NCI-H146 treated with DMSO at 0.1 percent for 48 hours (cell line): ENCODE results near the gene NT5DC2.
A peak's percentile ranks its signal among the peaks of the same experiment; 100 is the strongest.

Source experiments
- DNase-seq: peaks from one replicate; lab custom pipeline; 2025; ENCODE audit not compliant: unreplicated experiment; lab: John Stamatoyannopoulos, UW

NT5DC2 gene

DNA sequence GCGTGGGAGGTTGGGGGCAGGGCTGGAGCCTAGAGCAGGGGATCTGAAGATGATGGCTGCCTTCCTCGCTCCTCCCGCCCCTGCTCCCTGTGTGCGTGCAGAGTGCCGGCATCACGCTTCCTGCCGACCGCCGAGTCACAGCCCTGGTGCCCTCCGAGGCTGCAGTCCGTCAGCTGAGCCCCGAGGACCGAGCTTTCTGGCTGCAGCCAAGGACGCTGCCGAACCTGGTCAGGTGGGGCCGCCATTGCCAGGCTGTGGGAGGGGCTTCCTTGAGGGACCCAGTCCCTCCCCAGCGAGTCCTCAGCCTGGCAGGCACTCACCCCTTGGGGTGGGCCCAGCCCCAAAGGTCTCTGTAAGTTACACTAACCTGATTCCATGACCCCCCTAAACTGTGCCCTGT is 20.9 kb downstream of the NT5DC2 start:
- DNase-seq = no peak

DNA sequence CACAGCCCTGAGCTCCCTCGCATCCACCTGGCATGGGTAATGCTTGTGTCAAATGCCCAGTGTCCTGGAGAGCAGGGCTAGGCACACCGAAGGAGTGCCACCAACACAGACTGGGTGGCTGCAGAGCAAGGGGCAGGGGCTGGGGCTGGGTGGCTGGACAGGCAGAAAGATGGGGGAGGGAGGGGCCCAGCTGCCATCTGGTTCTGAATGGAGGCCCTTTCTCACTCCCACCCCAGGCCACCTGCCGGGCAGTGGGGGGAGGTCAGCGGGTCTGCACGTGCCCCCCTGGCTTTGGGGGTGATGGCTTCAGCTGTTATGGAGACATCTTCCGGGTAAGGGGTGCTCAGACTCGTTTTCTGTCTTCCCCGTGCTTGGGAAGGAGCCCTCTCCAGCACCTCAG is 21.6 kb downstream of the NT5DC2 start:
- no peak for DNase-seq

DNA sequence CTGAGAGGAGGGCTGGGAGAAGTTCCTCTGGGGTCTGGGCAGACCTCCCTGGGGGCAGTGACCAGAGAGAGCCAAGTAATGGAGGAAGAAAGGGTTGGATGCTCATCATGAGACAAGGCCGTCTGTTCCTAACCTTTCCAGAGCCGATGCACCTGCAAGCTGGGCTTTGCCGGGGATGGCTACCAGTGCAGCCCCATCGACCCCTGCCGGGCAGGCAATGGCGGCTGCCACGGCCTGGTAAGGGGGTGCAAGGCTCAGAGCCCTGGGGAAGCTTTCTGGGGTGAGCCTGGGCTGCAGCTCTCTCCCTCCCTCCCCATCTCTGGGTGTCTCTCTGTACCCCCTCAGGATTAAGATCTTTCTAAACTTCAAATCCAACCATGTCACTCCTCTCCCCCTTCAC is 22.1 kb downstream of the NT5DC2 start:
- no peak for DNase-seq

DNA sequence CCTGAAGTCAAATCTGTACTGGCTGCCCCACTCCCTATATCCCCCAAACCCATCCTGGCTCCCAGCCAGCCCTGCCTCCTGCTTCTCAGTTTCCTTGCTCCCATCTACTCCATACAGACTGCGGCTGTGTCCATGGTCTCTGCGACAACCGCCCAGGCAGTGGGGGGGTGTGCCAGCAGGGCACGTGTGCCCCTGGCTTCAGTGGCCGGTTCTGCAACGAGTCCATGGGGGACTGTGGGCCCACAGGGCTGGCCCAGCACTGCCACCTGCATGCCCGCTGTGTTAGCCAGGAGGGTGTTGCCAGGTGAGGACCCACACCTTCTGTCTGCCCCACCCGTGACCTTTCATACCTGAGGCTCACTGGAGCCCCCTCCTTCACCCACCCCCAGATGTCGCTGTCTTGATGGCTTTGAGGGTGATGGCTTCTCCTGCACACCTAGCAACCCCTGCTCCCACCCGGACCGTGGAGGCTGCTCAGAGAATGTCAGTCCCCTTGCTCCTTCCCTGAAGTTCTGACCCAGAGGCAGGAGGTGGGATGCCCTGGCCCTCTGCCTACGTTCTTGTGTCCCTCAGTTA is 23.8 kb downstream of the NT5DC2 start:
- DNase-seq = no peak

DNA sequence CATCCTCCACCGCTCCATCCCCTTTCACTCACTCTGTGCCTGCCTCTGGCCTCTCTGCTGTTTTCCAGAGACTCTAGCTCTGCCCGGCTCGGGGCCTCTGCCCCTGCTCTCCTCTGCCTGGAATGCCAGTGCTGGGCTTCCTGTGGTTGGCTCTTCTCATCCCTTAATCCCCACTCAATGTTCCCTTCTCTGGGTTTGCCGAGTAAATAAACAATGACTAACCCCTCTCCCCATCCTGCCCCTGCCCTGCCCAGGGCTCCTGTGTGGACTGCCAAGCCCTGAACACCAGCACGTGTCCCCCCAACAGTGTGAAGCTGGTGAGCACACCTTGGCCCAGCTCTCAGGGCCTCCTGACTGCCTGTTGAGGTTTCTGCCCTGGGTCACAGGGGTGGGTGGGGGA is 26.3 kb downstream of the NT5DC2 start:
- DNase-seq = no peak

DNA sequence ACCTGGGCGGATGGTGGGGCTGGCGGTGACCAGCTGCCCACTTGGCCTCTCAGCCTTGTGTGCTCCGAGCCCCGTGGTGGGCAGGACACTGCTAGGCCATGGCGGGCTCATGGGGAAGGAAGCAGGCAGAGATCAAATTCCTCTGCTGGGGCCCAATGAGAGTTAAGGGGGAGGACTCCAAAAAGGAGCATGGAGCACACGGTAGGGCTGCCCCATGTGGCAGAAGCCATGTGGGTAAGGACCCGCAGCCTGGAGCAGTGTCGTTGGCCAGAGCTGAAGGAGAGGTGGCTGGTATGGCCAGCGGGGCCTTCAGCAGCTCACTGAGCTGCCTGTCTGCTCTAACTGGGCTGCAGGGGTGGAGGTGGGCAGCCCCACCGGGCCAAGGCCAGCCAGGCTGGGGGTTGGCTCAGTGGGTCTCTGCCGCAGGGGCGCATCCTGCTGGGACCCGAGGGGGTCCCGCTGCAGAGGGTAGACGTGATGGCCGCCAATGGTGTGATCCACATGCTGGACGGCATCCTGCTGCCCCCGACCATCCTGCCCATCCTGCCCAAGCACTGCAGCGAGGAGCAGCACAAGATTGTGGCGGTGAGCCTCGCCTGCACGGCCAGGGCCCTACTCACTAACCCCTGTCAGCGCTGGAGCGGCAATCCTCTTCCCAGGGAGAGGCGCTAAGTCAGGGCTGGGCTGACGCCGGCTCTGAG is 27.2 kb downstream of the NT5DC2 start:
- DNase-seq = no peak

DNA sequence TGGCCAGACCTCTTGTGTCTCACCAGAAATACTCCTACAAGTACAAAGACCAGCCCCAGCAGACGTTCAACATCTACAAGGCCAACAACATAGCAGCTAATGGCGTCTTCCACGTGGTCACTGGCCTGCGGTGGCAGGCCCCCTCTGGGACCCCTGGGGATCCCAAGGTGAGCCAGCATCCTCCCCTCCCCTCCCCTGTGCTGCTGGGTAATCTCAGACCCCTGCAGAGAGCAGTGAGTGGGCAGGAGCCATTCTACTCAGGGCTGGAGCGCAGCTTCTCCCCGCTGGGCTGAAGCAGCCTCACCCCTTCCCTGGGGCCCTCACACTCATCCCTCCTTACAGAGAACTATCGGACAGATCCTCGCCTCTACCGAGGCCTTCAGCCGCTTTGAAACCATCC is 28.7 kb downstream of the NT5DC2 start:
- DNase-seq = no peak

DNA sequence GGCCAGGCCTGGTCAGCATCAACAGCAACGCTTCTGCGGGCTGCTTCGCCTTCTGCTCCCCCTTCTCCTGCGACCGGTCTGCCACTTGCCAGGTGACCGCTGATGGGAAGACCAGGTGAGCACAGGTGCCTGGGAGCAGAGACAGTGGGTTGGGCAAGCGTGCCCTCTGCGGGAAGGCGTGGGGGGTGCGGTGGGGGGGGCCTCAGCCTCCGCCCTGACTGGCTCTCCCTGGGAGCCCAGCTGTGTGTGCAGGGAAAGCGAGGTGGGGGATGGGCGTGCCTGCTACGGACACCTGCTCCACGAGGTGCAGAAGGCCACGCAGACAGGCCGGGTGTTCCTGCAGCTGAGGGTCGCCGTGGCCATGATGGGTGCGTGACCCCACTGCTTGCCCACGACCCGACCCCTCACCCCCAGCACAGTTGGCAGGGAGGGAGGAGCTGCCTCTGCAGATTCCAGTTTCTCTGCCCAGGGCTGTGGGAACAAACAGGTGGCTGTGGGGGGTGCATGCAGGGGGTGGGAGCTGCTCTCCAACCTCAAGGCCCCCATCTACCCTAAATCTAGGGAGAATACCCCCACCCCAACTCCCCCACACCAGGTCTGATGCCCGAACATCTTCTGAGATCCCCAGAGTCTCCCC is 29.8 kb downstream of the NT5DC2 start:
- peak; percentile 64 for DNase-seq

DNA sequence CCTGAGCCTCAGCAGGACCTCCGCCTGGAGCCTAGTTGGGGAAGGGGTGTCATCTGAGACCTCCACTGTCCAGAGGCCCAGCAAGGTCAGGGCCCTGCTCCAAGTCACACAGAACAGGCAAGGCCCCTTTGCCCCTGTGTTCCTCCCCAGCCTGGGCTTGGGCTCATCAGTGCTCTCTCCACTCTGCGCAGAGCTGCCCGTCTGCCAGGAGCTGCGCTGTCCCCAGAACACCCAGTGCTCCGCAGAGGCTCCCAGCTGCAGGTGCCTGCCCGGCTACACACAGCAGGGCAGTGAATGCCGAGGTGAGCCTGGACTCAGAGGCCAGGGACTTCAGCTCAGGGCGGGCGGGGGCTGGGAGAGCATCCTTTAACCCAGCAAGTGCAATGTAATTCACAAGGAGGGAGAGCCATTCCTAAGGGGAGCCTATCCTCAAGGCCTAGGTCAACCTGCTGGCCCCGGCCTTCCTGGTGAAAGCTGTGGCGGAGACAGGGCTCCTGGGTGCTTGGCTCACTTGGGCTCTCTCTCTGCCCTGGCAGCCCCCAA is 30.8 kb downstream of the NT5DC2 start:
- no peak for DNase-seq

DNA sequence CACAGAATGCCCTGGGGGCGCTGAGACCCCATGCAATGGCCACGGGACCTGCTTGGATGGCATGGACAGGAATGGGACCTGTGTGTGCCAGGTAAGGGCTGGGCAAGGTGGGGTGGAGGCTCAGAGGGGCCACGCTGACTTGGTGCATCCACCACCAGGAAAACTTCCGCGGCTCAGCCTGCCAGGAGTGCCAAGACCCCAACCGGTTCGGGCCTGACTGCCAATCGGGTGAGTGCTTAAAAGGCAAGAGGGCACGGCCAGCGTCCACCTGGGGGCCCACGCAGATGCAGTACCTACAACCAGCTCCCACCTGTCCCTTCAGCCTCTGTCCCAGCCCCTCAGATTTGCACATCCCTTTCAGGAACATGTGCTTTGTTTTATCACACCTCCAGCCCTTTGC is 31.7 kb downstream of the NT5DC2 start:
- no peak for DNase-seq

DNA sequence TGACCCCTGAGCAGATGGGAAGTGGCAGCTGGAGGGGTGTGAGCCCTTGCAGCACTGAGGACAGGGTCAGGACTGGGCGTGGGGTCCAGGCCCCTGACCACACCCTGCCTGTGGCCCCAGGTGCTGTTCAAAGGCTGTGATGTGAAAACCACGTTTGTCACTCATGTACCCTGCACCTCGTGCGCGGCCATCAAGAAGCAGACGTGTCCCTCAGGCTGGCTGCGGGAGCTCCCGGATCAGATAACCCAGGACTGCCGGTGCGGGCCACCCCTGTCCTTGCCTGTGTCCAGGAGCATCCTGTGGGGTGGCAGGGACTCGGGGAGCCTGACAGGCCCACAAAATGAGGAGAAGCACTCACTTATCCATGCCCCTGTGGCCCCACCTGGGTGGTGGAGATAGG is 32.6 kb downstream of the NT5DC2 start:
- DNase-seq = no peak

DNA sequence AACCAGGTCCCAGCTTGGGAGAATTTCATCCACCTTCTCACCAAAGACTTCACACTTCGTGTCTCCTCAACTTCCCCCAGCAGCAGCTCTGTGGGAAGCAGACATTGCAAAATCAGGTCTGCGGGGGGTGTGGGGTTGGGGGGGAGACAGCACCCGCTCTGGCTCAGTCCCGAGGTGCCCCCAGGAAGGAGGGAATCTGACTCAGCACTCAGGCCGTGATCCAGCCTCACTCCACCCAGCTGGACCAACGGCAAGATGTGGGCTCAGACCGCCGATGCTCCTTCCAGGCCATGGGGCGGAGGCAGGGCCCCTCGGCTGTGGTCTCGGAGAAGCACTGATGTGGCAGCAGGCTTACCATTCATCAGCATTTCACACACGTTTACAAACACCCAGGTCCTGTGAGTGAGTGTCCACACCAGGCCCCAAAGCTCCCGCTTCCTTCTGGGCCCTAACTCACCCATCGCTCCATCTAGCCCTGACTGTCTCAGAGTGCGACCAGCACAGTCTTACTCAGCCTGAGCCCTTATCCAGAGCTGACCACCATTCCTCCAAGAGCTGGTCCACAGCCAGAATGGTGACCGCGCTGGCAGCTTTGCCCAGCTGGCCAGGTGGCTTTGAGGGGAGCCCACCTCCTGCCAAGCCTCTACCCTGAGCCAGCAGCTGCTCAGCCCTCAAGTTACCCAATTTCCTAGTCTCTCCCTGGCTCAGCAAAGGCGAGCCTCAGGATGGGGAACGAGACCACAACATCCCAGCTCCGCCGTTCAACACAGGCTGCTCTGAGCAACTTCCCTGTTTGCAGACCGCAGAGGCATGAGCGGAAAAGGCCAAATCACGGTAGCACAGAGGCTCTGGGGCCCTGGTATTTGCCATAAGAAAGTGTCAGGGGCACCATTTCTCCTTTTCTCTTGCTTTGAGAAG is 35.3 kb downstream of the NT5DC2 start:
- DNase-seq = no peak

DNA sequence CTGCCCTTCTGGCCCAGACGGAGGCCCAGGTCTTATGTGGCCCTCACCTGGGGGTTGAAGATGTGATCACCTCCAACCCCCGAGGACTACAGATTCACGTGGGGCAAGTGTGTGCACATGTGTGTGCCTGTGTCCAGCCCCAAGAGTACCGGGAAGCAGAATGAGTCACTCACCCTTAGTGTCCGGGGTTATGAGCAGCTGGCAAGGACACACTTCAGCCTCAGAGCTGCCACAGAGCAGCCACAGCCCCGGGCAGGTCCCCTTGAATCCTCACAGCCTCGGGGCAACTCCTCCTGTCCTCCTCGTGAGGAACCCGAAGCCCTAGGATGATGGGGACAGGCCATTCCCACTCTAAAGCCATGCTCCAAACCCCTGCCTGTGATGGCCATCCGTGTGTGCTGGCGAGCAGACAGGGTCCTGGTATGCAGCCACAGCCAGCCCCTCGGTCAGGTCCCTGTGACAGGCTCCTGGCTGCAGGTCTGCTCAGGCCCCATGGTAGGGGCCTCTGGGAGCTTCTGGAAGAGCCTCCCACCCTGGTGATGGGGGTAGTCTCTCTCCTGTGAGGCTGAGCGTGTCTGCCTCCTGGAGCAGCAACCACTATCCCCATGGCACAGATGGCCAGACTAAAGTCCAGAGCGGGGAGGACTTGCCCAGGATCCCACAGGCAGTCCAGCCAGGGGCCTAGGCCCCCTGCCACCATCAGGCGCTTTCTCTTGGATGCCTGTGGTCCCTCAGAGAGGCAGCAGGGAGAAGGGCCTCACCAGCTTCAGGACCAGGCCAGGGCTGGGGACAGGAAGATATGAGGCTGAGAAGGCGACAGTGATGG is 37.7 kb downstream of the NT5DC2 start:
- DNase-seq = no peak

DNA sequence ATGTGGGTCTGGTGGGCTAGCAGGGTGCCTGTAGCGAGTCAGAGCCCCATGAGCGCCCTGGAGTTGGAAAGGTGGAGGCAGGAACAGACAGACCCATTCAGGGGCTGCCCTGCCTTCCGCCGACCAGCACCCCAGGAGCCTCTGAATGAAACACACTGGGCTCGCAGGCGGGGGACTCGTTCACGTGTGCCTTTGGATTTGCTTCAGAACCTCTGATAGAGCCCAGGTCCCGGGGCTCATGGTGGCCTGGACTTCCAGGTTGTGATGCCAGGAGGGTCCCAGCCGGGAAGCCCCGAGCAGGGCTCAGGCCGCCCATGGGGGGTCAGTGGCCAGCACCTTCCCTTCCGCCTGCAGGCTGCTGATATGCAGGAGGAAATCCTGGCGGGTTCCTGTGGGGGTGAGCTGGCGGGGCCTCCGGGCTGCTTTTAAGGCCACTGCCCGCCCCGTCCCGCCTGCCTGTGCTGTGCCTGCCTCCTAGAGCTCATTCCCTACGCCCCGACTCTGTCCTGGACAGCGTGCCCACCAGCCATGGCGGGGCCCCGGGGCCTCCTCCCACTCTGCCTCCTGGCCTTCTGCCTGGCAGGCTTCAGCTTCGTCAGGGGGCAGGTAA is 38.7 kb downstream of the NT5DC2 start, which contains the start of gene STAB1:
TSS of gene STAB1 (plus strand) at position 453 of the 610 bp plus-strand sequence. CDS start at position 529, 76 bp downstream.
- no peak for DNase-seq

DNA sequence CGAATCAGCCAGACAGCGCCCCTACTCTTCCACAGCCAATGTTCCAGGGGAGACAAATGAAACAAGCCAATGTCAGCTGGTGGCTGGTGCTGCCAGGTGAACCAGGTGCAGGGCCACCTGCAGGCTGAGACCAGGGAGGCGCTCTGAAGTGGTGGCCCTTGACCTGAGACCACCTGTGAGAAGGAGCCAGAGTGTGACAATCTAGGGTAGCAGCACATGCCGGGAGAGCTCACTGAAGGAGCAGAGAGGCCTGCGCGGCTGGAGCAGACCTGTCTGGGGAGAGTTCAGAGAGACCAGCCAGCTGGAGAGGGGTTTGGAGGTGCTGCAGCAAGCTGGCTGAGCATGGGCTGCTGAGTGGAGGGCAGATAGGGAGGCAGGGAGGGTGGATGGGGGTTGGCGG is 39.2 kb downstream of the NT5DC2 start:
- peak; percentile 7 for DNase-seq

DNA sequence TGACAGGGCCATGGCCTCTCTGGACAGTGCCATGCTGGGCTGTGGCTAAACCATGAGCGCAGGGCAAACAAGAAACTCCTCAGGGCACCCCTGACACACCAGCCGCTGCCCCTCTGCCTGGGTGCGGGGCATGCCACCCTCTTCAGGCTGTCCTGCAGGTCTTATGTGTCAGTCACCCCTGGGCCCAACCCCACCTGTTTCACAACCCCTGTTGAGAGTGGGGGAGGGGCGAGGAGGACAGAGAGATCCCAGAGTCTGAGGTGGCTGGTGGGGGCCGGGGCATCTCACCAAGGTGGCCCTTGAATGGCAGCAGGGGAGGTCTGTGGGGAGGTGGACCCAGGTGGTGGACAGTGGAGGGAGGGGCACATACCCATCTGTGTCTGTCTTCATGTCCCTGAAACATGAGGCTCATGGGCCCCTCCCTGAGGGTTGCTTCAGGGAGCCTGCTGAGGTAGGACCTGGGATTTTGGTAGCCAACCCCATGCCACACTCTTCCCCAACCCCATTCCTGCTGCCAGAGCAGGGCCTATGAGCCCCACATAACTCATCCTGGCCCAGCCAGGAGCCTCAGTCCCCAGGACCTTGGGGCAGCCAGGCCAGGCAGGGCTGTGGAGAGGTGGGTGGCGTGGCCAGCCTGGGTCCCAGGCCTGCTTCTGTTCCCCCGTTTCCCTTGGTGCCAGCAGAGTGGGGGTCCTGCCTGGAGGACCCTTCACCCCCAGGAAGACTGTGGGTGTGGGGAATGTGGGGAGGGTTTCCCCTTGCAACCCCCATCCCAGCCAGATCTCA is 40.2 kb downstream of the NT5DC2 start:
- no peak for DNase-seq

DNA sequence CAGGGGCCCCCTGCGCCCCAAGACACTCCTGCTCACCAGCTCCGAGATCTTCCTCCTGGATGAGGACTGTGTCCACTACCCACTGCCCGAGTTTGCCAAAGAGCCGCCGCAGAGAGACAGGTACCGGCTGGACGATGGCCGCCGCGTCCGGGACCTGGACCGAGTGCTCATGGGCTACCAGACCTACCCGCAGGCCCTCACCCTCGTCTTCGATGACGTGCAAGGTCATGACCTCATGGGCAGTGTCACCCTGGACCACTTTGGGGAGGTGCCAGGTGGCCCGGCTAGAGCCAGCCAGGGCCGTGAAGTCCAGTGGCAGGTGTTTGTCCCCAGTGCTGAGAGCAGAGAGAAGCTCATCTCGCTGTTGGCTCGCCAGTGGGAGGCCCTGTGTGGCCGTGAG is 41.6 kb downstream of the NT5DC2 start:
- DNase-seq = no peak

DNA sequence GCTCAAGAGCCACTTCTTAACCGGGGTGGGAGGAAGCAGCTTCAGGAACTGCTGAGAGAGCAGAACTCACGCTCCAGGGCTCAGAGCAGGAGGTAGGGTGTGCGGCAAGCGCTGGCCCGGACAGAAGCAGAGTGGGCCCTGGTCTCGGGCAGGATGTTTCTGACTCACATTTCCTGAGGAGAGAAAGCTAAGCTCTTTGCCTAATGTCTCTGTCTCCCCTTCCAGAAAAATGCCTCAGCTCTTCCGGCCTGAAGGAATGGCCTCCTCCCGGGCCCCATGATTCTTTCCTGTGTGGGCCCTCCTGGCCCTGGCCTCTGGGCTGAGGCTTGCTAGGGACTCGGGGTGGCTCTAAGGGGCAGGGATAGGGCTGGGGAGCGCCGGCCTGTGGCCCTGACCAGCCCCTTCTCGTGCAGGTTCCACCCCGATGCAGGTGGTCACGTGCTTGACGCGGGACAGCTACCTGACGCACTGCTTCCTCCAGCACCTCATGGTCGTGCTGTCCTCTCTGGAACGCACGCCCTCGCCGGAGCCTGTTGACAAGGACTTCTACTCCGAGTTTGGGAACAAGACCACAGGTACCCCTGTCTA is 42.6 kb downstream of the NT5DC2 start:
- DNase-seq = no peak
